ENCODE results near the gene WDR36. TPM values are rescaled to one million over a fixed set of nuclear protein-coding genes. Genes with fewer than 3 reads are reported as not detected.

The WDR36 gene
- total and polyA plus RNA-seq, 10 of the 15 experiments (the other 5 are each of a cell fraction or from before 2014, with no cell fraction given): 13.3 to 61.8 (median 47.0) TPM

- ChIA-PET SMC1A (ENCODE audit: uncharacterized antibody, unreplicated experiment) (no interaction called here), CTCF (no interaction called here), RAD21 (ENCODE audit: unreplicated experiment) (no interaction called here), POLR2A (no interaction called here)
- no peak for TF ChIP-seq USF2 (IDR thresholded peaks at IDR 0.05; ENCODE audit: borderline replicate concordance, low read depth, low read length)
- H3K4me1 ChIP-seq (ENCODE audit: control insufficient read depth, insufficient read depth, low read length): peaks cover 4% of the 10 kb centered on the region; the same call in 1 of the 2 replicates
- ATAC-seq: no peak
- H3K36me3 ChIP-seq (ENCODE audit: control insufficient read depth in 2 of 2, insufficient read depth in 2 of 2, low read length in 1 of 2): peaks cover 0 to 4% of the 10 kb centered on the region in 2 experiments; a peak in 2 of 4 replicates
- 96% methylated on average over 3 of the region's 3 CpGs for whole genome bisulfite sequencing (ENCODE audit: insufficient coverage, insufficient replicate concordance, low lambda C conversion rate, missing lambda C conversion rate)
- intact Hi-C loops (cut with micrococcal nuclease; ENCODE audit: unreplicated experiment): no loop called here
- no peak overlapping the region for H3K9ac ChIP-seq (ENCODE audit: control insufficient read depth, insufficient read depth, low read length)
- H4K20me1 ChIP-seq (ENCODE audit: control insufficient read depth, insufficient read depth): no peaks in the 10 kb centered on the region
- no peak for FAIRE-seq
- in situ Hi-C loops (cut with MboI): no loop called here
- H3K27ac ChIP-seq (ENCODE audit: control insufficient read depth, insufficient read depth): no peak overlapping the region
- no peak for DNase-seq (ENCODE audit: low read depth, low spot score)
- no peak overlapping the region for H2AFZ ChIP-seq (ENCODE audit: control insufficient read depth, low read depth, low read length)
- no peaks in the 10 kb centered on the region for H3K79me2 ChIP-seq (ENCODE audit: control insufficient read depth, insufficient read depth, low read length)
- no TSS peak for BruUV-seq (replicated peaks)
- H3K27me3 ChIP-seq (replicated peaks in 1 of 2; ENCODE audit: control insufficient read depth in 2 of 2, insufficient read depth in 2 of 2, low read length in 1 of 2): no peaks in the 10 kb centered on the region
- no peaks in the 10 kb centered on the region for H3K9me3 ChIP-seq (replicated peaks; ENCODE audit: control insufficient read depth, insufficient read depth, low read length)
- no peak overlapping the region for H3K4me3 ChIP-seq
- H3K4me2 ChIP-seq (ENCODE audit: control insufficient read depth, insufficient read depth): no peak overlapping the region
Observed at GRCh38 chr5:111129938-111130337, 37.8 kb downstream of the WDR36 start.

DNA sequence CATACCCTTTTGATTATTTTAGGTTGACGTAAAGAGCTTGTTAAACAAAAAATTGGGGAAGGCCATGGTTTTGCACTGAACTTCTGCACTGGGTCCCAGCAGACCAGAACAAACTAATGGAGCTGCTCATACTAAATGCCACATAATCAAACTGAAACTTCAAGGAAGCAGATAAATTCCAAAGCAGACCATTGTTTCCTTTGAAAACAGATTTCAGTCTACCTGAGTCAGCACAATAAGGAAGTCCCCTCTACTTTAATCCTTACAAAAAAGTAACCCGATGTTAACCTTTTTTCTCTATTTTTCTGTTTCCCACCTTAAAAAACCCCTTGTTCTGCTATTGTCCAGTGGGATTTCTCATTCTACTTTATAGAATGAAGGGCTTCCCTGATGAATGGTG is 39.2 kb downstream of the WDR36 start:
- ATAC-seq (no peak), DNase-seq (ENCODE audit: low read depth, low spot score) (no peak), FAIRE-seq (no peak)
- Histone ChIP-seq H3K79me2 (ENCODE audit: control insufficient read depth, insufficient read depth, low read length) (no peaks in the 10 kb centered on the region), H3K4me2 (ENCODE audit: control insufficient read depth, insufficient read depth) (no peak overlapping the region), H2AFZ (ENCODE audit: control insufficient read depth, low read depth, low read length) (no peak overlapping the region), H3K27ac (ENCODE audit: control insufficient read depth, insufficient read depth) (no peak overlapping the region), H3K27me3 (replicated peaks in 1 of 2; ENCODE audit: control insufficient read depth in 2 of 2, insufficient read depth in 2 of 2, low read length in 1 of 2) (no peaks in the 10 kb centered on the region), H3K9ac (ENCODE audit: control insufficient read depth, insufficient read depth, low read length) (no peak overlapping the region), H3K4me3 (no peak overlapping the region), H4K20me1 (ENCODE audit: control insufficient read depth, insufficient read depth) (no peaks in the 10 kb centered on the region), H3K9me3 (replicated peaks; ENCODE audit: control insufficient read depth, insufficient read depth, low read length) (no peaks in the 10 kb centered on the region), H3K36me3 (ENCODE audit: control insufficient read depth in 2 of 2, insufficient read depth in 2 of 2, low read length in 1 of 2) (no peaks in the 10 kb centered on the region; a peak in 1 of 4 replicates), H3K4me1 (ENCODE audit: control insufficient read depth, insufficient read depth, low read length) (peaks cover 4% of the 10 kb centered on the region; the same call in 1 of the 2 replicates)
- ChIA-PET CTCF (interaction anchor here (0.6 kb wide), 2 partner anchors 15 to 330 kb away, joined by 3 read pairs; no protein-coding TSS in a partner anchor), SMC1A (ENCODE audit: uncharacterized antibody, unreplicated experiment) (no interaction called here), RAD21 (ENCODE audit: unreplicated experiment) (interaction anchor here (1.0 kb wide), 1 partner anchor 375 kb away, joined by 3 read pairs; no protein-coding TSS in a partner anchor), POLR2A (no interaction called here)
- BruUV-seq (replicated peaks): no TSS peak
- WGBS (ENCODE audit: insufficient coverage, insufficient replicate concordance, low lambda C conversion rate, missing lambda C conversion rate): 74% methylated on average over 2 of the region's 2 CpGs
- intact Hi-C loops (cut with micrococcal nuclease; ENCODE audit: unreplicated experiment): no loop called here
- in situ Hi-C loops (cut with MboI): no loop called here
- TF ChIP-seq, protein P1, sequence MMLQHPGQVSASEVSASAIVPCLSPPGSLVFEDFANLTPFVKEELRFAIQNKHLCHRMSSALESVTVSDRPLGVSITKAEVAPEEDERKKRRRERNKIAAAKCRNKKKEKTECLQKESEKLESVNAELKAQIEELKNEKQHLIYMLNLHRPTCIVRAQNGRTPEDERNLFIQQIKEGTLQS (IDR thresholded peaks at IDR 0.05; ENCODE audit: borderline replicate concordance, extremely low read depth, low read depth, low read length): no peak
- no peak for TF ChIP-seq SREBF2 (IDR thresholded peaks at IDR 0.05; ENCODE audit: low read length)
- TF ChIP-seq E2F4 (IDR thresholded peaks at IDR 0.05; ENCODE audit: low read depth, low read length): no peak
- no peak for TF ChIP-seq POU2F2 (IDR thresholded peaks at IDR 0.05; ENCODE audit: borderline replicate concordance, low read depth, low read length)
- TF ChIP-seq RUNX3 (IDR thresholded peaks at IDR 0.05; ENCODE audit: low read length): no peak
- TF ChIP-seq TBL1XR1 (IDR thresholded peaks at IDR 0.05; ENCODE audit: low read depth, low read length): no peak
- TF ChIP-seq NR2C1 (IDR thresholded peaks at IDR 0.05): no peak
- no peak for TF ChIP-seq SMAD5 (IDR thresholded peaks at IDR 0.05; ENCODE audit: low read depth)
- TF ChIP-seq, protein P2, sequence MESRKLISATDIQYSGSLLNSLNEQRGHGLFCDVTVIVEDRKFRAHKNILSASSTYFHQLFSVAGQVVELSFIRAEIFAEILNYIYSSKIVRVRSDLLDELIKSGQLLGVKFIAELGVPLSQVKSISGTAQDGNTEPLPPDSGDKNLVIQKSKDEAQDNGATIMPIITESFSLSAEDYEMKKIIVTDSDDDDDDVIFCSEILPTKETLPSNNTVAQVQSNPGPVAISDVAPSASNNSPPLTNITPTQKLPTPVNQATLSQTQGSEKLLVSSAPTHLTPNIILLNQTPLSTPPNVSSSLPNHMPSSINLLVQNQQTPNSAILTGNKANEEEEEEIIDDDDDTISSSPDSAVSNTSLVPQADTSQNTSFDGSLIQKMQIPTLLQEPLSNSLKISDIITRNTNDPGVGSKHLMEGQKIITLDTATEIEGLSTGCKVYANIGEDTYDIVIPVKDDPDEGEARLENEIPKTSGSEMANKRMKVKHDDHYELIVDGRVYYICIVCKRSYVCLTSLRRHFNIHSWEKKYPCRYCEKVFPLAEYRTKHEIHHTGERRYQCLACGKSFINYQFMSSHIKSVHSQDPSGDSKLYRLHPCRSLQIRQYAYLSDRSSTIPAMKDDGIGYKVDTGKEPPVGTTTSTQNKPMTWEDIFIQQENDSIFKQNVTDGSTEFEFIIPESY (IDR thresholded peaks at IDR 0.05): no peak

All from GM12878 (cell line).